K562 treated with DMSO at 1 percent for 24 hours (cell line): ENCODE results near the gene ITGA5. TPM values are rescaled to one million over a fixed set of nuclear protein-coding genes. Genes with fewer than 3 reads are reported as not detected.

Experiments
- total RNA-seq: library from RNA; unstranded; fragments of 300-600 nt; gene quantifications from 2 replicates; pipeline ENCODE4 v1.2.3, GENCODE V29; 2022; ENCODE audit warnings: low read depth; ENCODE audit not compliant: insufficient read depth

The ITGA5 gene
- 82.1 and 87.8 TPM in 2 replicates for total RNA-seq

GRCh38 chr12:54419088-54419887 lies at the start of gene ITGA5:
Gene ITGA5 (minus strand): TSS chr12:54419266. CDS start chr12:54419198, 68 bp downstream.

GRCh38 chr12:54384591-54385041 lies 34.5 kb downstream of the ITGA5 start, which contains the start of gene ZNF385A:
Gene ZNF385A (minus strand): TSS chr12:54384733. CDS start chr12:54384514, 219 bp downstream.

GRCh38 chr12:54364413-54364812 lies 54.7 kb downstream of the ITGA5 start, which contains the start of gene GPR84:
Gene GPR84 (minus strand): TSS chr12:54364486. CDS start chr12:54363851, 635 bp downstream.

Other genes with a start within 250 kb of the ITGA5 start
- gene SMUG1, start 230.3 kb downstream of the ITGA5 start, total RNA-seq: 37.1 and 41.5 TPM in 2 replicates
- 21.0 and 23.8 TPM in 2 replicates for gene CBX5, start 139.1 kb downstream of the ITGA5 start, total RNA-seq
- gene HNRNPA1, start 138.5 kb downstream of the ITGA5 start, total RNA-seq: 1,484 and 1,568 TPM in 2 replicates
- gene NFE2, start 118.3 kb downstream of the ITGA5 start, total RNA-seq: 126 and 152 TPM in 2 replicates
- 136 and 154 TPM in 2 replicates for gene COPZ1, start 94.1 kb downstream of the ITGA5 start, total RNA-seq
- gene GPR84, start 54.8 kb downstream of the ITGA5 start, total RNA-seq: 0.31 TPM in 1 of 2 replicates, not detected in the other
- gene ZNF385A, start 34.5 kb downstream of the ITGA5 start, total RNA-seq: 49.0 and 51.3 TPM in 2 replicates
- gene GTSF1, start 54.3 kb upstream of the ITGA5 start, total RNA-seq: 239 and 243 TPM in 2 replicates
- 53.6 and 56.3 TPM in 2 replicates for gene NCKAP1L, start 78.5 kb upstream of the ITGA5 start, total RNA-seq
- gene PDE1B, start 130.3 kb upstream of the ITGA5 start, total RNA-seq: 2.6 and 4.1 TPM in 2 replicates
- not detected in 2 replicates for gene PPP1R1A, start 169.4 kb upstream of the ITGA5 start, total RNA-seq
- not detected in 2 replicates for gene LACRT, start 215.6 kb upstream of the ITGA5 start, total RNA-seq
- gene DCD, start 229.1 kb upstream of the ITGA5 start, total RNA-seq: not detected in 2 replicates